ENCODE results near the gene BCKDHA. TPM values are rescaled to one million over a fixed set of nuclear protein-coding genes. Genes with fewer than 3 reads are reported as not detected.

The BCKDHA gene
- total and polyA plus RNA-seq, 8 donors, result 1.8 to 80.6 (median 43.1) TPM

- no peak for TF ChIP-seq CTCF (IDR thresholded peaks at IDR 0.05)
- no peak for TF ChIP-seq POLR2AphosphoS5 (IDR thresholded peaks at IDR 0.05)
- TF ChIP-seq POLR2A (IDR thresholded peaks at IDR 0.05), result no peak
- no peak for TF ChIP-seq EP300 (IDR thresholded peaks at IDR 0.05)
- 68 to 78% (median 75%) methylated on average over 14 to 15 of the region's 15 CpGs for WGBS, 5 donors
- H3K36me3 ChIP-seq, result peaks cover 10 to 18% (median 18%) of the 10 kb centered on the region in 4 donors
- intact Hi-C loops (cut with DNase I; ENCODE audit: low total_unique reads), result no loop called here
- no peak overlapping the region for H3K27ac ChIP-seq
- peaks cover 0 to 42% (median 4%) of the 10 kb centered on the region in 3 donors for H3K27me3 ChIP-seq
- H3K4me3 ChIP-seq, result no peak overlapping the region
- peaks cover 0 to 20% (median 17%) of the 10 kb centered on the region in 4 donors for H3K4me1 ChIP-seq
- no peak for DNase-seq
- no peaks in the 10 kb centered on the region for H3K9me3 ChIP-seq
Observed at GRCh38 chr19:41441321-41441945, 43.8 kb downstream of the BCKDHA start.

- 60 to 65% (median 60%) methylated on average over 7 of the region's 7 CpGs for WGBS, 5 donors
- Histone ChIP-seq H3K27ac (no peak within 1 kb of the TSS), H3K27me3 (peaks cover 0 to 53% (median 4%) of the 10 kb centered on the region in 3 donors), H3K4me1 (peaks cover 0 to 20% (median 17%) of the 10 kb centered on the region in 4 donors), H3K36me3 (peaks cover 5 to 6% (median 5%) of the 10 kb centered on the region in 4 donors), H3K4me3 (no peak within 1 kb of the TSS), H3K9me3 (no peaks in the 10 kb centered on the region)
- DNase-seq, result peak in 1 of 2 donors; percentile 41
- TF ChIP-seq POLR2AphosphoS5 (IDR thresholded peaks at IDR 0.05) (no peak), POLR2A (IDR thresholded peaks at IDR 0.05) (no peak), EP300 (IDR thresholded peaks at IDR 0.05) (no peak), CTCF (IDR thresholded peaks at IDR 0.05) (no peak)
- intact Hi-C loops (cut with DNase I; ENCODE audit: low total_unique reads), result no loop called here
Observed at GRCh38 chr19:41442473-41443355, 45.1 kb downstream of the BCKDHA start, which contains the start of gene ERICH4. Gene ERICH4 (plus strand): TSS chr19:41443156. CDS start chr19:41443170, 14 bp downstream.

GRCh38 chr19:41443813-41444455 is 46.3 kb downstream of the BCKDHA start:
- H3K36me3 ChIP-seq, result no peaks in the 10 kb centered on the region
- 51 to 72% (median 63%) methylated on average over 6 of the region's 6 CpGs for WGBS, 5 donors
- TF ChIP-seq CTCF (IDR thresholded peaks at IDR 0.05), result no peak
- TF ChIP-seq POLR2A (IDR thresholded peaks at IDR 0.05), result no peak
- no peak for TF ChIP-seq EP300 (IDR thresholded peaks at IDR 0.05)
- TF ChIP-seq POLR2AphosphoS5 (IDR thresholded peaks at IDR 0.05), result no peak
- H3K9me3 ChIP-seq, result no peaks in the 10 kb centered on the region
- peaks cover 0 to 14% (median 9%) of the 10 kb centered on the region in 4 donors for H3K4me1 ChIP-seq
- intact Hi-C loops (cut with DNase I; ENCODE audit: low total_unique reads), result no loop called here
- peaks cover 0 to 59% (median 4%) of the 10 kb centered on the region in 3 donors for H3K27me3 ChIP-seq
- no peak for DNase-seq
- no peak overlapping the region for H3K27ac ChIP-seq
- H3K4me3 ChIP-seq, result no peak overlapping the region

GRCh38 chr19:41445575-41445974 is 48.0 kb downstream of the BCKDHA start:
- Histone ChIP-seq H3K9me3 (no peaks in the 10 kb centered on the region), H3K27ac (no peak overlapping the region), H3K4me3 (no peak overlapping the region), H3K4me1 (peaks cover 0 to 10% (median 10%) of the 10 kb centered on the region in 4 donors), H3K36me3 (no peaks in the 10 kb centered on the region), H3K27me3 (peaks cover 0 to 59% (median 4%) of the 10 kb centered on the region in 3 donors)
- no peak for DNase-seq
- TF ChIP-seq POLR2AphosphoS5 (IDR thresholded peaks at IDR 0.05) (no peak), EP300 (IDR thresholded peaks at IDR 0.05) (no peak), POLR2A (IDR thresholded peaks at IDR 0.05) (no peak), CTCF (IDR thresholded peaks at IDR 0.05) (no peak)
- intact Hi-C loops (cut with DNase I; ENCODE audit: low total_unique reads), result loop anchor here (5.0 kb wide), 1 partner anchor 122 kb away; no protein-coding TSS in a partner anchor
- WGBS, 5 donors, result 52 to 72% (median 58%) methylated on average over 4 to 5 of the region's 5 CpGs

Data from stomach (tissue), 9 donors.